ENCODE measurements around the gene SEPTIN2.
"Not testable (repeated sequence)": the region's sequence is repeated elsewhere in the genome, so short reads cannot be mapped to it uniquely, and the experiment has no call there.

Gene SEPTIN2

GRCh38 chr2:241350878-241351639 is 35.3 kb downstream of the SEPTIN2 start:
- DNase-seq (ENCODE audit: low read depth, low spot score) = no peak

- DNase-seq (ENCODE audit: low read depth, low spot score) = no peak
These were observed 35.9 kb downstream of the SEPTIN2 start for GRCh38 chr2:241351640-241352031.

DNA sequence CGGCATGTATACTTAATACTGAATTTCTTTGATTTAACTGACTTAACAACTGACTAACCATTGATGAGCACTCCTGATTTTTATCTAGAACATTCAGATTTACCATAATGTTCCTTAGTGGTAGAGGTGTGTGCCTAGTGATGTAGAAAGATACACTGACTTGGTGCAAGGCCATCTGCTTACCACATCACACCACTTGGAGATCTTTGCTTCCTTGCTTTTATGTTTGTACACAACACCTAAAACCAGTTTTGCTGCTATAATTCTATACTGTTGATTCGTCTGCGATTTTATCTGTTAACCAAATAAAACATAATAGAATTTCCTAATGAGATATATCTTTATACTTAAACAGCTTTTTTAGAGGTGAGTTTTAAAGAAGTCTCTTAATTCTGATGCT is 36.5 kb downstream of the SEPTIN2 start:
- no peak for DNase-seq (ENCODE audit: low read depth, low spot score)

DNA sequence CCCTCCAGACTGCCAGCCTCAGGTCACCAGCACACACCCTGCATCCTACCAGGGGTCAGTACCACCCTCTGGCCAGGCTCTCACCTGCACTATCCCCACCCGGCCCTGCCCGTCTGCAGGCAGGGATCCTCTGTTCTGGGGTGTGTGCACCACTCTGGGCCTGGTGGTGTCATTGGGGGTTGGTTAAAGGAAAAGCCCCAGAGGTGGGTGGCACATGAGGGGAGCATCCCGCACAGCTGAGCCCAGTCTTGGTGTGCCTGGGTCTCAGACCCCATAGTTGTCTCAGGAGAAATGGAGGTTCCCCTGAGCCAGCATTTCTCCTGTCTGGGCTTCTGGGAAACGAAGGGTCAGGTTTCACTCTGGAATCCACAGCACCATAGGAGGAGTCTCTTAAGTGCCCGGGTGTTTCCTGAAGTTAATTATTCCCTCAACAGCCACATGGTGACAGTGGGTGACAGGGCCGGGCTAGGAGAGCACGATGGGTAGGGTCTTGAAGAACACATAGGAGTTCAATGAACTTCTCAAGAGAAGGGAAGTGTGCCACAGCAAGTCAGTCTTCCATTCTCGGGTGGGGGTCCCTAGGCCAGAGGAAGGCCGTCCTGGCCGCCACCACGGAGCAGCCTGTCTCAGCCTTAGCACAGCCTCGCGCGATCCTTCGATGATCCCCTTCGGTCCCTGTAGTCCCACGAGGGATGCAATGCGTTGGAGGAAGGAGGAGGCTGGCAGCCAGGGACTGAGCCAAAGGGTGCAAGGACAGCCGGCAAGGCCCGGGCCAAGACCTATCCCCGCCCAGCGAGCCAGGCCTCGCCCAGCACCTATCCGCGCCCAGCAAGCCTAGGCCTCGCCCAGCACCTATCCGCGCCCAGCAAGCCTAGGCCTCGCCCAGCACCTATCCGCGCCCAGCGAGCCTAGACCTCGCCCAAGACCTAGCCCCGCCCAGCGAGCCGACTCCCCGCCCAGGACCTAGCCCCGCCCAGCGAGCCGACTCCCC is 39.2 kb downstream of the SEPTIN2 start:
- DNase-seq (ENCODE audit: low read depth, low spot score) = no peak

GRCh38 chr2:241355983-241356870 is 40.5 kb downstream of the SEPTIN2 start, which contains the start of gene FARP2:
TSS of gene FARP2 (plus strand) at chr2:241356285. CDS start at chr2:241373108, 16,823 bp downstream.
- DNase-seq (ENCODE audit: low read depth, low spot score) = peak; percentile 98

DNA sequence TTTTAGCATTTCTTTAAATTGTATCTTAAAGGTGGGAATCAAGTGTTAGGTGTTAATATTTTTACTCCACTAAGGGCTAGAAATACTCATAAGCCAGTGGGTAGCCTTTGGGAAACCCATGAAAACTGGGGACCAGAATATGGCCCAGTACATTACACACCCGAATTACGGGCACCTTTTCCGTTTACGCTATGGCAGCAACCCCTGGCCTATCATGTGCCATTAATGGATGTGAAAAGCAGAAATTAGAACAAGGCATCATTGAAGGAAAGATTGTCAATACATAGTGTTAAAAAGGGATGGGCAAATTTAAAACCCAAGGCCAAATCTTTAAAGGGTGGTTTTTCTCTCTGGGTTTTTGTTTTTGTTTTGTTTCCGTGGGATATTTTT is 41.1 kb downstream of the SEPTIN2 start:
- no peak for DNase-seq (ENCODE audit: low read depth, low spot score)

GRCh38 chr2:241357531-241357930 is 41.8 kb downstream of the SEPTIN2 start:
- no peak for DNase-seq (ENCODE audit: low read depth, low spot score)

DNA sequence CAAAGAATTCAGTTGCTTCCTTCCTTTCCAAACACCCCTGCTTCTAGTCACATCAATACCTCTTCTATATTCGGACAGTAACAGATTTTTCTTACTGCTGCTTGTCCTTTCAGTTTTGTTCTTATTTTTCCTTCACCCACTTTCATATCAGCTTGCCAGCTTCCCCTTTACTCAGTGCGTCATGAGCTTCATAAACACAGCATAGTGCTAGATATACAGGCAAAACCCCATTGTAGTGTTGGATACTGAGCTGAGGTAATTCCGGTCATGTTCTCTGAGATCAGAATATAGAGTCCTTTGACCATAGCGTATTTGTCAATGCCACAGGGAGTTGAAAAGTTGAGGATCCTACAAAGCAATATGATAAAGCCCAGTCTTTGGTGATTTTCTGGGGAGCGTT is 42.7 kb downstream of the SEPTIN2 start:
- DNase-seq (ENCODE audit: low read depth, low spot score) = no peak

GRCh38 chr2:241359481-241360045 is 43.8 kb downstream of the SEPTIN2 start:
- no peak for DNase-seq (ENCODE audit: low read depth, low spot score)

GRCh38 chr2:241363426-241363825 is 47.7 kb downstream of the SEPTIN2 start:
- DNase-seq (ENCODE audit: low read depth, low spot score) = no peak

GRCh38 chr2:241364781-241365180 is 49.1 kb downstream of the SEPTIN2 start:
- no peak for DNase-seq (ENCODE audit: low read depth, low spot score)

- DNase-seq (ENCODE audit: low read depth, low spot score) = no peak
These were observed 51.0 kb downstream of the SEPTIN2 start for GRCh38 chr2:241366678-241367077.

DNA sequence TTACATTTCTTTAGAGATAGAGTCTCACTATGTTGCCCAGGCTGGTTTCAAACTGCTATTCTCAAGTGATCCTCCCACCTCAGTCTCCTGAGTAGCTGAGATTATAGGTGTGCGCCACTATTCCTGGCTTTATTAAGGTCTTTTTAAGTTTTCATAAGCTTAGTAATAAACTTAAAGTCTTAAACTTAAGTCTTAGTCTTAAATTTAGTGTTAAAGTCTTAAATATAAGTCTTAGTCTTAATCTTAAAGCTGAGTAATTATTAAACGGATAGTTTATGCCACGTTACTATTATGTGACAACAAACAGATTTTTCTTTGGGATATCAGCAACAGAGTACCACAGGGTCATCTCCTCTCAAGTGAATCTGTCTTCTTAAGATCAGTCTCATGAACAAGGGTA is 52.9 kb downstream of the SEPTIN2 start:
- no peak for DNase-seq (ENCODE audit: low read depth, low spot score)

- DNase-seq (ENCODE audit: low read depth, low spot score) = no peak
These were observed 56.8 kb downstream of the SEPTIN2 start for GRCh38 chr2:241372361-241372992.

GRCh38 chr2:241373446-241373845 is 57.7 kb downstream of the SEPTIN2 start:
- no peak for DNase-seq (ENCODE audit: low read depth, low spot score)

- not testable (repeated sequence) for DNase-seq (ENCODE audit: low read depth, low spot score)
These were observed 58.2 kb downstream of the SEPTIN2 start for GRCh38 chr2:241373906-241374305.

GRCh38 chr2:241375300-241375699 is 59.6 kb downstream of the SEPTIN2 start:
- no peak for DNase-seq (ENCODE audit: low read depth, low spot score)

- no peak for DNase-seq (ENCODE audit: low read depth, low spot score)
These were observed 61.1 kb downstream of the SEPTIN2 start for GRCh38 chr2:241376808-241377207.

DNA sequence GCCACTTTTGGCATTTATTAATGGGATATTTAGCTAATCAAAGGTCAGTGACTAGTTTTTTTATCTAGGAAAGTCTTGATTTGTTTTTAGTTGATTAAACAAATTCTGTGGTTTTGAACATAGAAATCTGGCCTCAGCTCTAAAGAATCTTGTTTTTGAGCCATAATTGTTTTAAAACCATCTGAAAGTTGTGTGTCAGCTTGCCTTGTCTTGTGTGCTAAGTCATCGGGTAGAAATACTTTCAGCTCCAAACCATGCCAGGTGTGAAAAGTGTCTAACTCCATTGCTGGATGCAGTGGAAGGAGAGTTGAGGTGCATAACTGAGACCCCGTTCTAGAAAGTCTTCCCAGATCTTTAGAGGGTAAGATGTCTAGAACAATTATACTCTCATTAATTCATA is 63.1 kb downstream of the SEPTIN2 start:
- DNase-seq (ENCODE audit: low read depth, low spot score) = no peak

Data from smooth muscle cell of the brain vasculature (primary cell).